Stimulated activated naive CD8-positive, alpha-beta T cell treated with anti-CD3 and anti-CD28 coated beads, Interleukin-15, Interleukin-2, amounts not matched to agents 100 ng/mL and 50 ng/mL, for 24 hours (primary cell): Measurements from ENCODE around the gene PCBP3.
"Not testable (repeated sequence)": the region's sequence is repeated elsewhere in the genome, so short reads cannot be mapped to it uniquely, and the experiment has no call there.

Experiments
- H3K27ac Mint-ChIP-seq: one replicate; pipeline ENCODE4 v1.8.0; 2021; ENCODE audit warnings: mild to moderate bottlenecking, mixed read lengths
- H3K27me3 Mint-ChIP-seq: one replicate; pipeline ENCODE4 v1.8.0; 2021; ENCODE audit warnings: mixed read lengths
- H3K36me3 Mint-ChIP-seq: one replicate; pipeline ENCODE4 v1.8.0; 2021; ENCODE audit warnings: low read depth, mixed read lengths
- H3K4me1 Mint-ChIP-seq: one replicate; pipeline ENCODE4 v1.8.0; 2021; ENCODE audit warnings: low read depth, mixed read lengths
- H3K4me3 Mint-ChIP-seq: one replicate; pipeline ENCODE4 v1.8.0; 2021; ENCODE audit warnings: mild to moderate bottlenecking, mixed read lengths
- H3K9me3 Mint-ChIP-seq: one replicate; pipeline ENCODE4 v1.8.0; 2021; ENCODE audit warnings: mixed read lengths

PCBP3 gene

GRCh38 chr21:45715441-45715840 is 71.9 kb downstream of the PCBP3 start:
- no peaks in the 10 kb centered on the region for H3K36me3 Mint-ChIP-seq
- H3K9me3 Mint-ChIP-seq, result peaks cover 4% of the 10 kb centered on the region
- H3K4me3 Mint-ChIP-seq, result no peak overlapping the region
- no peak overlapping the region for H3K27ac Mint-ChIP-seq
- H3K4me1 Mint-ChIP-seq, result no peaks in the 10 kb centered on the region
- peaks cover 7% of the 10 kb centered on the region for H3K27me3 Mint-ChIP-seq

GRCh38 chr21:45718413-45718812 is 74.9 kb downstream of the PCBP3 start:
- Mint-ChIP-seq H3K27ac (no peak overlapping the region), H3K36me3 (no peaks in the 10 kb centered on the region), H3K27me3 (peaks cover 7% of the 10 kb centered on the region), H3K9me3 (no peaks in the 10 kb centered on the region), H3K4me3 (no peak overlapping the region), H3K4me1 (peaks cover 2% of the 10 kb centered on the region)

GRCh38 chr21:45719177-45719802 is 75.8 kb downstream of the PCBP3 start:
- no peaks in the 10 kb centered on the region for H3K36me3 Mint-ChIP-seq
- no peak overlapping the region for H3K27ac Mint-ChIP-seq
- peaks cover 5% of the 10 kb centered on the region for H3K4me1 Mint-ChIP-seq
- H3K4me3 Mint-ChIP-seq, result no peak overlapping the region
- peaks cover 7% of the 10 kb centered on the region for H3K27me3 Mint-ChIP-seq
- no peaks in the 10 kb centered on the region for H3K9me3 Mint-ChIP-seq

GRCh38 chr21:45720204-45720603 is 76.7 kb downstream of the PCBP3 start:
- not testable (repeated sequence) for H3K9me3 Mint-ChIP-seq, H3K27ac Mint-ChIP-seq, H3K4me1 Mint-ChIP-seq, H3K27me3 Mint-ChIP-seq, H3K4me3 Mint-ChIP-seq, H3K36me3 Mint-ChIP-seq

GRCh38 chr21:45721671-45722070 is 78.1 kb downstream of the PCBP3 start:
- H3K36me3 Mint-ChIP-seq, result no peaks in the 10 kb centered on the region
- H3K4me1 Mint-ChIP-seq, result peaks cover 7% of the 10 kb centered on the region
- peaks cover 7% of the 10 kb centered on the region for H3K27me3 Mint-ChIP-seq
- H3K9me3 Mint-ChIP-seq, result no peaks in the 10 kb centered on the region
- no peak overlapping the region for H3K4me3 Mint-ChIP-seq
- H3K27ac Mint-ChIP-seq, result no peak overlapping the region

GRCh38 chr21:45723049-45723958 is 79.8 kb downstream of the PCBP3 start:
- Mint-ChIP-seq H3K27ac (no peak overlapping the region), H3K4me3 (no peak overlapping the region), H3K36me3 (no peaks in the 10 kb centered on the region), H3K9me3 (no peaks in the 10 kb centered on the region), H3K27me3 (peaks cover under 1% of the 10 kb centered on the region), H3K4me1 (peaks cover 7% of the 10 kb centered on the region)

GRCh38 chr21:45724345-45724961 is 80.9 kb downstream of the PCBP3 start:
- no peaks in the 10 kb centered on the region for H3K27me3 Mint-ChIP-seq
- H3K36me3 Mint-ChIP-seq, result no peaks in the 10 kb centered on the region
- H3K4me3 Mint-ChIP-seq, result no peak overlapping the region
- H3K4me1 Mint-ChIP-seq, result peaks cover 7% of the 10 kb centered on the region
- no peaks in the 10 kb centered on the region for H3K9me3 Mint-ChIP-seq
- H3K27ac Mint-ChIP-seq, result no peak overlapping the region

- Mint-ChIP-seq H3K36me3 (no peaks in the 10 kb centered on the region), H3K27me3 (no peaks in the 10 kb centered on the region), H3K9me3 (no peaks in the 10 kb centered on the region), H3K27ac (no peak overlapping the region), H3K4me3 (no peak overlapping the region), H3K4me1 (peaks cover 7% of the 10 kb centered on the region)
Measured at GRCh38 chr21:45724994-45725843, 81.7 kb downstream of the PCBP3 start.

GRCh38 chr21:45725844-45726200 is 82.3 kb downstream of the PCBP3 start:
- H3K27ac Mint-ChIP-seq, result no peak overlapping the region
- H3K9me3 Mint-ChIP-seq, result no peaks in the 10 kb centered on the region
- H3K4me3 Mint-ChIP-seq, result no peak overlapping the region
- H3K36me3 Mint-ChIP-seq, result no peaks in the 10 kb centered on the region
- H3K27me3 Mint-ChIP-seq, result no peaks in the 10 kb centered on the region
- peaks cover 7% of the 10 kb centered on the region for H3K4me1 Mint-ChIP-seq

- Mint-ChIP-seq H3K9me3 (no peaks in the 10 kb centered on the region), H3K27me3 (peaks cover 4% of the 10 kb centered on the region), H3K4me3 (no peak overlapping the region), H3K36me3 (no peaks in the 10 kb centered on the region), H3K27ac (no peak overlapping the region), H3K4me1 (peaks cover 7% of the 10 kb centered on the region)
Measured at GRCh38 chr21:45726438-45726837, 82.9 kb downstream of the PCBP3 start.

- H3K27me3 Mint-ChIP-seq, result peaks cover 6% of the 10 kb centered on the region
- no peak overlapping the region for H3K27ac Mint-ChIP-seq
- H3K36me3 Mint-ChIP-seq, result no peaks in the 10 kb centered on the region
- H3K4me1 Mint-ChIP-seq, result peaks cover 7% of the 10 kb centered on the region
- H3K4me3 Mint-ChIP-seq, result no peak overlapping the region
- no peaks in the 10 kb centered on the region for H3K9me3 Mint-ChIP-seq
Measured at GRCh38 chr21:45727390-45727789, 83.9 kb downstream of the PCBP3 start.

- H3K27ac Mint-ChIP-seq, result no peak overlapping the region
- peaks cover 3% of the 10 kb centered on the region for H3K4me1 Mint-ChIP-seq
- no peaks in the 10 kb centered on the region for H3K36me3 Mint-ChIP-seq
- peaks cover 10% of the 10 kb centered on the region for H3K27me3 Mint-ChIP-seq
- H3K9me3 Mint-ChIP-seq, result no peaks in the 10 kb centered on the region
- no peak overlapping the region for H3K4me3 Mint-ChIP-seq
Measured at GRCh38 chr21:45735259-45736000, 91.9 kb downstream of the PCBP3 start.

- Mint-ChIP-seq H3K4me3 (no peak overlapping the region), H3K4me1 (peaks cover 3% of the 10 kb centered on the region), H3K9me3 (no peaks in the 10 kb centered on the region), H3K27me3 (peaks cover 8% of the 10 kb centered on the region), H3K36me3 (no peaks in the 10 kb centered on the region), H3K27ac (no peak overlapping the region)
Measured at GRCh38 chr21:45736042-45736689, 92.6 kb downstream of the PCBP3 start.
